ENCODE data around the gene OSBPL2.

The OSBPL2 gene

DNA sequence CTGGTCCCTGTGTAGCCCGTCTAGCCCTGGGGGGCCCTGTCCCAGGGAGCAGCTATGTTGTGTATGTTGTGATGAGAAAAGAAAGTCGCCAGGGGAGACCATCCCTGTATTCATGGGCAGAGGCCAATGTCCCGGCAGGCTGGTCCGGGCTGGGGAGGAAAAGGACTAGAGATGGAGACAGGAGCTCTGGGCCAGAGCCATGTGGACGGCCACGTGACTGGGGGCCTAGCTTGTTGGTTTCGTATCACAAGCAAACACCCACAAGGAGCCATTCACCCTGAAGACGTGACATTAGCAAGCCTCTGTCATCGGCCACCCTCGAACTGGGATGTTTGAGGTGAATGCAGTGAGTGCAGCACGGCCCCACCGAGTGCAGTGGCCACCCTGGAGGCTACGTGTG, 15.3 kb upstream of the OSBPL2 start:
- no peak for DNase-seq

DNA sequence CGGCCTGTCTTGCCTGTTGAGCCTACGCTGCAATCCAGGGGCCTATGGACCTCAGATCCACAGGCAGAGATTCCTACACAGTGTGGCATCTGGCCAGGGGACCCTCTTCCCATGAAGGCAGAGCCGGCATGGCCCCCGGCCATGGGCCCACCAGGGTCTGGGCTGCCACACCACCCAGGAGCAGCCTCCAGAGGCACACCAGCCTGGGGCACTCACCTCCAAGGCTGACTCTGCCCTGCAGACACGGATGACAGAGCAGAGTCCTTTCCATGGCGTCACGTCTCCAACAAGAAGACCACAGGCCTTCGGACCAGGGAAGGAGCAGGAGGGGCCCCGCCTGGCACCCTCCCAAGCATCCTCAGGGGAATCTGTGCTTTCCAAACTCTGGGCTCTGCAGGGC, 14.8 kb upstream of the OSBPL2 start:
- DNase-seq, result no peak

DNA sequence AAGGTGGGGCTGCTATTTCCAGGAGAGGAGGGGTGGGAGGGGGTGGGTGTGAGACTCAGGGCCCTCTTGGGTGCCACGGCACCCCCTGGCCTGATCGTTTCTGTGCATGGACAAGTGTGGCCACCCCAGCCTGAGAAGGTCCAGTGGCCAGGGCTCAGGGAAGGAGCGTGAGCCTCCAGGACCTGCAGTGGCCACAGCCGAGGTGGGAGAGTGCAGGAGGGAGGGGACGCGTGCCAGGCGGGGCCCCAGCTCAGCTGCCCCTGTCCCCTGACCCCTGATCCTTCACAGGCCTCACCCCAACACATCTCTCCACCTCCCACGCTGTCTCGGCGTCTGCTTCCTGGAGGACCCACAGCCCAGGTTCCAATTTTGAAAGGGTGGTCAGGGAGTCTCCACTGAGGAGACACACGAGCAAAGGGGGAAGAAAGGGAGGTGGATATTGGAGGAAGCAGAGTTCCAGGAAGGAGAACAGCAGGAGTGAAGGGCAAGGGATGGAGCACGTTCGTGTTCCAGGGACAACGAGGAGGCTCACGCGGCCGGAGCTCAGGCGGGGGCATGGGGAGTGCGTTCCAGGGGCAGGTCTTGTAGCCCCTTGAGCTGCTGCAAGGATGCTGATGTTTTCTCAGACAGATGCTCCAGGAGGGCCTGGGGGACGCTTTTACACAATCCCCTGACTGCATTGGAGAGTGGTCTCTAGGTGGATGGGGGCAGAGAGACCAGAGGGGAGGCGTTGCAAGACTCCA, 14.0 kb upstream of the OSBPL2 start:
- DNase-seq, result no peak

DNA sequence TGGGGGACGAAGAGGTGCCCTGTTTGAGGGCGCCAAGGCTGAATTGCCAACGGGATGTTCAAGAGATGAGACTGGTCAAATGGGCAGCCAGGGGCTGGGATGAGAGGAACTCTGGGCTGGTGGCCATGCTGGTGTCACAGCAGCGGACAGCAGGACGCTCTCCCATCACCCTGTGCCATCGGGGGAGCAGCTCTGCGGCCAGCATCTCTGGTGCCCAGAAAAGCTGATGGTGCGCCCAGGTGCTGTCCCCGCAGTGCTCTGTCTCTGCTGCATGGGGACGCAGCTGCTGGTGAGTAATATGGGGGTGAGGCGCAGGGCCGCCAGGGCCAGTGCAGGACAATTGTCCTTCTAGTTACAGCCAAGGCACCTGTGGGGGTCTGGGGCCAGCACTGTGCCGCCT, 13.3 kb upstream of the OSBPL2 start:
- no peak for DNase-seq

DNA sequence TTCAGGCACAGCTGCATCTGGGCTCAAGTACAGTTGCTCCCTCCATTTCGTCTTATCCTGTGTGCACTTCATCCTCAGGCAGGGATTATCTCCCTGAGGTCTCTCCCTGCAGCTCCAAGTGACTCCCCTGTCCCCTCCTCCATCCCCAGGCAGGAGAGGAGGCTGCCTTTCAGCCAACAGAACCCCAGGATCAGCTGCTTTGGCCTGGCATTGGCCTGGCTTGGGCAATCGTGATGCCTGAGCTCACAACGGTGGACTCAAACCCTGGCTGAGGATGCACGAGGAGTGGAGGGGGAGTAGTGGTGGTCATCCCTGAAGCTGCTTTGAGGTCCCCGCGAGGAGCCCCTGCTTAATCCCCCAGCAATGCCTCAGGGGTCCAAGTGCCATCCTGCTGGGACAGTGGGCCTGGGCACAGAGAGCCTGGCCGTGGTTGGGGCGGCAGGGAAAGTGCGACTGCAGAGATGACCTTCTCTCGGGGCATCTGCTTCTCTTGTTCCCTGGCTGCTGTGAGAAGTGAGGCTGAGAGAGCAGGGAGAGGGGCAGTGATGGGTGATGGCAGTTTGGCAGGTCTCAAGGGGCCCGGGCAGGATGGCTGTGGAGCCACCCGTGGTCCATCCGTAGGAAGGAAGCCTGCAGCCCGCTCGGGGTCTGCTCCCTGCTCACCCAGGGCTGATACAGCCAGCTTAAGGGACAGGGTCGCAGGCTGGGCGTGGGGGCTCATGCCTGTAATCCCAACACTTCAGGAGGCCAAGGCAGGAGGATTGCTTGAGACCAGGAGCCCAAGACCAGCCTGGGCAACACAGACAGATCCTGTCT, 12.3 kb upstream of the OSBPL2 start:
- DNase-seq, result no peak

DNA sequence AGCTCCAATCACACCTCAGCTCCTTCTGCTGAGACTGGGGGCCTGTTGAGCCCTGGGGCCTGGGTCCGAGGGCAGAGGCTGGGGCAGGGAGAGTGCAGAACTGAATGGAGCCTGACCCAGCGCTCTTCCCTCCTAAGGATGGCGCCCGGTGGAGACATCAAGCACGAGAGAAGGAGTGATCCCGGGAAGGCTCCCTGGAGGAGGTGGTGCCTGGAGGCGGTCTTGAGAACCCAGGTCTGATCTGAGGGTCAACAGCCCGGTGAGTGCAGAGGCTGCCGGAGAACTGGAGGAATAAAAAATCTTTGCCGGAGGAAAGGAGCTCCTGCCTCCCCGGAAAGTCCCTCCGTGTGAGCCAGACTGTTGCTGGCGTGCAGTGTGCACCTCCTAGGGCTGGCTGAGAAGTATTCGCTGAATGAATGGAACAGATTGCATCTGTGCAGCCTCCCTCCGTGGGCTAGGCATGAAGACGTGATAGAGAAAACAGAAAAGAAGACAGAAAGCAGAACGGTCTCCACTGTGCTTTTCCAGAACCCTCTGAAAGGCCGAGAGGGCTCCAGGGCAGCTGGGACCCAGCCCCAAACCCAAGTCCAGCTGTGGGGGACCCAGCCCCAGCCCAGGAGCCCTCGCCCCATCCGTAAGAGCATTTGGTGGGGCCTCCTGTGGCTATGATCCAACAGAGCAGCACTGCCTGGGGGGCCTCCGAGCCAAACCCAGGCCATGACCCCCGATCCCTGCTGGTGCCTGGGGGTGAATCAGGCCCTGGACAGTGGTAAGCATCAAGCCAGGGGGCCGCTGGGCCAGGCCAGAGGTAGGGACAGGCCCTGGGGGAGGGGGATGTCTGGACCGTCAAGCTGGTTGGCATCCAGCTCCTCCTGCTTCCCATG, 11.4 kb upstream of the OSBPL2 start:
- no peak for DNase-seq

DNA sequence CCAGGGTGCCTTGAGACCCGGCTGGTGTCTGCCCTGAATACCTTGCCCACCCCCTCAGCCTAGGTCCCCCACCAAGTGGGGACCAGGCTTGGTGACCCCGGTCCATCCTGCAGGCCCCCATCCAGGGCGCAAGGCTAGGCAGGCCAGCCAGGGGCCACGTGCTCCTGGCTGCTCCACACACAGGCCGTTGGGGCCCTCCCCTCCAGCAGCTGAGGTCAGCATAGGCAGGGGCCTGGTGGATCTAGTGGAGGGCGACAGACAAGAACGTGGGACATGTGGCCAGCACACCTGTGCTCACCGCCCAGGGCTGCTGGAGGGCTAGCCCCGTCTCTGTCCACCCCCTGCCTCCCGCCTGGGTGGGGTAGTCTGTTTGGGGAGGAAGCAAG, 10.7 kb upstream of the OSBPL2 start:
- no peak for DNase-seq

DNA sequence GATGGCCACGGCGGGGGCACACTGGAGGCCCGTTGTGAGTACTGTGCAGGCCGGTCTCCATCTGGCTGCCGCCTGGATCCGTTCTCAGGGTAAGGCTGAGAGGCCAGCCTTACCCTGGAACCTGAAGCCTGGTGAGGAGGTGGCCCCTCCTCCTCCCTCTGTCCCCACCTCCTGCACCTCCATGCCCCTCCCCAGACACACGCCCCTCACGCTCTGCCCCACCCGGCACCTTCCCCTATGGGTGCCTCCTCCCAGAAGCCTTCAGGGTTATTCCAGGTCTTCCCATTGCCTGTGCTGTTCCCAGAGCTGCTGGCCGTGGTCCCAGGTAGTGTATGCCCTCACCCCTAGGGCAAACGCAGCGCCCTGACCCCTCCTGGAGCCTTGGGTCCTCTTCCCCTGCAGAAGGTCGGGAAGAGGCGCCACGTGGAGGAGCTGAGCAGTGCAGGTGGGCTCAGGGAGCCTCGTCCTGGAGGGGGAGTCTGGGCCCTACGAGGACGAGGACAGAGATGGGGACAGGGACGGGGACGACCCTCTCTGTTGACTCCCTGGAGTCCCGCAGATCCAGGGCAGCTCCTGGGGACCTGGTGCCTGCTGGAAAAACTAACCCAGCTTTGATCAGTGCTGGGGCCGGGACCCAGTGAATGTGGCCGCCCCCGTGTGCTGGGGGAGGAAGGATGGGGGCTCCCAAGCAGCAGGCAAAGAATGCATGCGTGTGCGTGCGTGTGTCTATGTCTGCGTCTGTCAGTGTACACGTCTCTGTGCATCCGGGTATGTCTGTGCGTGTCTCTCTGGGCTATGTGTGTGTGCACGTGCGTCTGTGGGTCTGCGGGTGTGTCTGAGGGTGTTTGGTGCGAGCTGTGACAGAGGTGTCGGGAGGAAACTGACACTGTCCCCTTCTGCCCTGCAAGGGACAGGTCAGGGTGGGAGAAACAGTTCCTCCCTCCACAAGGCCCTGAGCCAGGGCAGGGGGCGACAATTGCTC, 10.1 kb upstream of the OSBPL2 start:
- DNase-seq, result no peak

DNA sequence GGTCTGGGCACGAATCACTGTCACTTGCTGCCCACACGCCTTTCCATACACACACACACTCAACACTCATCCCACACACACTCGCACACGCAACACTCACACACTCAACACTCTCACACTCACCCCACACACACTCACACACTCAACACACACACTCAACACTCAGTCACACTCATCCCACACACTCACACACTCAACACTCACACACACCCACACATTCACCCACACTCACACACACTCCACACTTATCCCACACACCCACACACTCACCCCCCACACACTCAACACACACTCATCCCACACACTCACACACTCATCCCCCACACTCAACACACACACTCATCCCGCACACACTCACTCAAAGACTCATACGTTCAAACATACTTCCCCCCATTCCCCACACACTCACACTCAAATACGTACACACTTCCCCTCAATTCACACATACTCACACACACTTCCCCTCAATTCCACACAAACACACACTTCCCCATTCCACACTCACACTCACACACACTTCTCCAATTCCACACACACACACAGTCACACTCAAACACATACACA, 9.3 kb upstream of the OSBPL2 start:
- DNase-seq, result no peak

DNA sequence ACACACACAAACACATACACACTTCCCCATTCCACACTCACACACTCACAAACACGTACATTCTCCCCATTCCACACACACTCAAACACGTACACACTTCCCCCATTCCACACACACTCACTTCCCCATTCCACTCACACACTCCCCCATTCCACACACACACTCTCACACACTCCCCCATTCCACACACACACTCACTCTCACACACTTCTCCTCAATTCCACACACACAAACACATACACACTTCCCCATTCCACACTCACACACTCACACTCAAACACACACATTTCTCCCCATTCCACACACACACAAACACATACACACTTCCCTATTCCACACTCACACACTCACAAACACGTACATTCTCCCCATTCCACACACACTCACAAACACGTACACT, 8.7 kb upstream of the OSBPL2 start:
- no peak for DNase-seq

DNA sequence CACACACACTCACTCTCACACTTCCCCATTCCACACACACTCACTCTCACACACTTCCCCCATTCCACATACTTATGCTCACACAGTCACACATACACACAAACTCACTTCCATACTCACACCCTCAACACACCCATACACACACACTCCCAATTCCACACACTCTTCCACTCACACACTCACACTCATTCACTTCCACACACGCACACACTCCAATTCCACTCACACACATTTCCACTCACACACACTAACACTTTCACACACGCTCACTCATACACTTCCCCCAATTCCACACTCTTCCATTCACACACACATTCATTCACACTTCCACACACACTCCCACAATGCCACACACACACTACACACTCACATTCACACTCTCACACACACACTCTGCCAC, 8.0 kb upstream of the OSBPL2 start:
- no peak for DNase-seq

DNA sequence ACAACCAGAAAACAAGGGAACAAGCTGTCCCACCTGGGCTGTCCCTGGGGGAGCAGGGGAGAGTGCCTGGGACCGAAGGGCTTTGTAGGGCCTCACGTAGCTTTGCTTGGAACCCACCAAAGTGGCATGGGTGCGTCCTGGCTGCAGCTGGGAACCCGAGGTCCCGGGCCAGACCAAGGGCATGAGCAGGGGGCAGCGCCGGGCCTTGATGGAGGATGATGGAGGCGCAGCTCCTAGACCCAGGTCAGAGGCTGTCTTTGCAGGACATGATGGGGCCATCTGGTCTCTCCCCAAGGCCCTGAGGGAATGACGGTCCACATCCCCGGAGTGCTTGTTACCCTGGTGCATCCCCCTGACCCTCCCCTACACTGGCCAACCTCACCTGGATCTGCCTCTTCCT, 7.6 kb upstream of the OSBPL2 start:
- no peak for DNase-seq

DNA sequence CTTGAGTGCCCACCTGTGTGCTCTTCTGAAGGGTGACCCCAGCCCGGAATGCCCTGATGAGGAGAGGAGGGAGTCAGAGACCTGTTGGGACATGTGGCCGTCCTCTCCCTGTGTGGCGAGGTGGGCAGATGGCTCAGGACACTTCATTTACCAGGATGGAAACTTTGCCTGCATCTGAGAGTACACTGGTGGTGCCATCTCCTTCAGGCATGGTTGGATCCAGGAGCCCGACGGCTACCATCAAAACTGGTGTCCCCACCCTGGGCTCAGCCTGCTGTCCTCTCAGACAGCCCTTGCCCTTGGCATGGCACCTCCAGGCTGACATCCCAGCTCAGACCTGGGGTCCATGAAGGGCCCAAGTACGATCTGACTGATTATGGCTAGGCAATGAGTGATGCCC, 7.0 kb upstream of the OSBPL2 start:
- no peak for DNase-seq

DNA sequence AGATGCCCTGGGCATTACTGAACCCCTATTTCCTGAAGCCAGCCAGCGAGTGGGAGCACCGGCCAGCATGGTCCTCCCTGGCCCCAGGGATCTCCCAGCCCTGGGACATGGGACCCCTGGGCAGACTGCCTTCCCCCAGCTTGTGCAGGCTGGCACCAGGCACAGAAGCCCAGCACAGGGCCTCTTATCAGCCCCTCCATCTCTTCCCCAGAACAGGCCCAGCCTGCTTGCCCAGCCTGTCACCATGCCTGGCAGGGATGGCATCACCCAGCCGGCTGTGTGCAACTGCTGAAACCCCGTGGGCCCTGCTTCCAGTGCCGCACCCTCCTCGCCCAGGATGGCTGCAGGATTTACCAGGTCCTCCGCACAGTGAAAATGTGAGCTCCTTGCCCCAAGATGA, 6.1 kb upstream of the OSBPL2 start:
- no peak for DNase-seq

DNA sequence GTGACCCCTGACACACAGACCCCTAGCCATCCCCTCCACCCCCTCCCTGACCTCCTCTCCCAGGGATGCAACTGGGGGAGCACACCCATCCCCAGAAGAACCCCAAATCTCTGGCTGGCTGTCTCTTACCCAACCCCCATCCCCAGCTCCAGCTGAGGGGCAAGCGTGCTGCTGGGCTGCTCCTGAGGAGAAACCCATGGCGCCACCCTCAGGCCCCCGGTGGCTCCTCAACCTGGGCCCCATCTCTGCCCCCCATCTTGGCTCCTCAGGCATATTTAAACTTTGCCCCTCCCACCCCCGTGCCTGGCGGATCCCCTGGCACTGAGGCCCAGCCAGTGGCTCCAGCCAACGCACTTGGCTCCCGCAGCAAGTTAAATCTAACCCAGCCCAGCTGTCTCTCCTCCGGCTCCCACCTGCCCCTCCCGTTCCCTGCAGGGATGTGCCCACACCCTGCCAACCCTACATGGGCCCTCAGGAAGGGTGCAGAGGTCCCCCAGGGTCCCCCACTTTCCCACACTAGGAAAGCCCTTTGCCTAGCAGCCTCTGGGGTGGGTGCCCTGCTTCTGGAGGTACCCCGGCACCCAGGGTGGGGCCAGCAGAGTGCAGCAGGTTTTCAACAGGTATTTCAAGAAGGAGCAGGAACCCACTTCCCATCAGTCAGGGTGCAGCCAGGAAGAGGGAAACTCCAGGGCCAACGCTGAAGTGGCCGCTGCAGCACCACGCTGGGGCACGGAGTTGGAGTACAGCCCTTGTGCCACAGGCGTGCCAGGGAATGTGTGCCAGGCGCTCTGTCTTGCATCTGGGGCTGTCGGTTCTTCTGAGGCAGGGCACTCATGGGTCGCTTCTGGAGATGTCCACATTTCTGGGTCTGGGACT, 5.3 kb upstream of the OSBPL2 start:
- no peak for DNase-seq

DNA sequence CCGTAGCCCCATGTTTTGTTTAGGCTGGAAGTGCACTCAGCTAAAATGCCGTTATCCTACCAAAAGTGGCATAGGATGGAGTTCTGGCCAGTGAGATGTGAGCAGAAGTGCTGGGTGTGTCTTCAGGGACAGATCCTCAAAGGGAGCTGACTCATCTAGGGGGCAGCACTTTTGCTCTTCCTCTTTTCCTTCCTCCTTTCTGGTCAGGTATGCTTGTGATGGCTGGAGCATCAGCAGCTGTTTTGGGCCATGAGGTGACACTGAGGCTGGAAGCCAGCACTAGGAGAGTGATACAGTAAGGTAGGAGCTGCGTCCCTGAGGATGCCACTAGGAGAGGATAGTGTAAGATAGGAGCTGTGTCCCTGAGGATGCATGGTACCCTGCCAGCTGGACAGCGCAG, 4.6 kb upstream of the OSBPL2 start:
- no peak for DNase-seq

DNA sequence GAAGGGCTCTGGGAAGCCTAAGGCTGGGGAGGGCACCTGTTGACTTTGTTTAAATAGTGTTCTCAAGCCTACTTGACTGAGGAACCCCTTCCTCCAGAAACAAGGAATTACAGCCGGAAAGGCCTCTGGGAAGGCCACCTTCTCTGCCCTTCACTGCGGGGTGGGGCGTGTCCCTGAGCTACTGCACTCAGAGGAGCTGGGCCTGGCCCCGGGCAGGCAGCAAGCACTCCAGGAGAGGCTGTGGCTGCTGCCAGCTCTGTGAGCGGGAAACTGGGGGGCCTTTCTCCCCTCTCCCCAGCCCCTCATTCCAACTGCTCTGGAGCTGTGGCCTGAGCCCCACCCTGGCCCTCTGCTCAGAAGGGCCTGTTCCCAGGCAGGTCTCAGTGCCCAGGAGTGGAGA, 4.0 kb upstream of the OSBPL2 start:
- DNase-seq, result no peak

DNA sequence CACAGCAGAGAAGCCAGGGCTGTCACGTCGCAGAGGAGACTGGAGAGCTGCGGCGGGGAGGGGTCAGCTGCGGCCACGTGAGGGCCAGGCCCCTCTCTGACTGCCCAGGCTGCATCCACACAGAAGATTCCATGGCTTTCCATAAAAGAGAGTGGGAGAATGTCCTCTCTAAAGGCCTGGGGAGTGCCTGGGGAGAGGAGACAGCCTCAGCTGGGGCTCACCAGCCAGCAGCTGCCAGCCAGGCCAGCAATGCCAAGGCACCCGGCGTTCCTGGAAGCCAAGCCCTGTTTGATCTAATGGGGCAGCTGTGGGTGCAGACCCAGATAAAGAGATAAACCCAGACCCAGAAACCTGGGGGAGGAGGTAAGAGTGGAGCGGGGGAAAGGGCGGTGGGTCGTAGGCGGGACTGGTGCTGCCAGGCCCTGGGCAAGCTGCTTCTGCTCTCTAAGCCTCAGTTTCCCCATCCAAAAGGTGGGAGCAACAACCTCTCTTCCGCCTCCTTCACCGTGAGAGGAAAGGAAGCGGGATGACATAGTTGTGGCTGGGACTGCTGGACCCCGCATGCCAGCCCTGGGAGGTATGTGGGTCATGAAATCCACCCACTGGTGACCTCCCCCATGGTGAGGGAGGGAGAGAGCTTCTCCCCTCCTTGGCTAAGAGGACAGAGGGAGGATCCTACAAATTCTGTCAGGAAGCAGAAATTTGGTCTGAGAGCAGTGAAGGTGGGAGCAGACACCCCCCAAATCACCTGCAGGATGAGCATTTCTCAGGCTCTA, 3.1 kb upstream of the OSBPL2 start:
- no peak for DNase-seq

DNA sequence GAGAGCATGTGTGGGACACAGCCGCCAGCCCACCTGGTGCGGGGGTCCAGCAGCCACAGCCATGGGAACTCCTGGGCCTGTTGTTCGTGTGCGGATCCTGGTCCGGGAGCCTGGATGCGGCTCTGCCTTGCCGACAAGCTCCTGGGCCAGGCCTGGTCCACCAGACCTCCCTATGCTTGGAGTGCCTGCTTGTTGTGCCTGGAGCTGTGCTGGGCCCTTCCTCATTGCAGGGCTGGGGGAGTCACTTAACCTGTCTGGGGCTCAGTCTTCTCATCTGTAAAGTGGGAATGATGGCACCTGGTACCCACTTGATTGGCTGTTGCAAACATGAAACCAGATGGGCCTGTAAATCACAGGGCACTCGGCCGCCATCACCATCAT, 2.6 kb upstream of the OSBPL2 start:
- no peak for DNase-seq

DNA sequence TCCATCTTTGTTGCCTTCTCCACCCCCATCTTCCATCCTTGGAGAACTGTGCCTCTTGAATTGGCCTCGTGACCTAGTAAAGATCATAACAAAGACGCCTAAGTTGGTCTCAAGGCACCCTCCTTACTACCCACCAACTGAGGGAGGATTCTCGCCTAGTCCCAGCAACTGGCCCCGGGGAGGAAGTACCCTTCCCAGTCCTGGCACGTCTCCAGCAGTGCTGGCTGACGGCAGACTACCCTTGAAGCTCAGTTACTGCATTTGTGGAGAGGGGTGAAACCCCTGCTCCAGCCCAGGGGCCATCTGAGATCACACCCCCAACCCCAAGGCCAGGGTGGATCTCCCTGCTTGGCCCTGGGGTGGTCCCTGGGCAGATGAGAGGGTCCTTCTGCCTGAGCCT, 2.1 kb upstream of the OSBPL2 start:
- no peak for DNase-seq
